MM.1S (cell line): Measurements from ENCODE around the gene DCDC1.

Experiments used
- CTCF ChIP-seq: fragments of 300-600 bp; sonication (generic); IDR thresholded peaks from 2 replicates; pipeline ENCODE4 v1.5.1; 2016; ENCODE audit warnings: antibody characterized with exemption, low read length, mixed read lengths
- EZH2 ChIP-seq: fragments of 300-600 bp; sonication (generic); optimal IDR thresholded peaks from 2 replicates; pipeline ENCODE3; 2017; ENCODE audit warnings: low read depth, mild to moderate bottlenecking, antibody characterized with exemption, low read length, mixed read lengths
- EZH2phosphoT487 ChIP-seq: fragments of 300-600 bp; sonication (generic); IDR thresholded peaks from 2 replicates; pipeline ENCODE4 v1.6.1; 2018; ENCODE audit warnings: antibody characterized with exemption, low read length

GRCh38 chr11:31351168-31351567 lies 18.4 kb downstream of the DCDC1 start:
- TF ChIP-seq CTCF (no peak), EZH2phosphoT487 (no peak), EZH2 (no peak)
